Stimulated activated CD4-positive, alpha-beta T cell treated with anti-CD3 and anti-CD28 coated beads, Interleukin-1b, Interleukin-23, amount 100 ng/mL, for 48 hours (primary cell): ENCODE data around the gene COX8A.

ENCODE experiments used
- DNase-seq: peaks from one replicate; pipeline ENCODE4 v3.0.0-alpha.2; 2020

COX8A gene

GRCh38 chr11:64003807-64004589, 29.6 kb downstream of the COX8A start:
- DNase-seq: no peak

GRCh38 chr11:64004590-64004984, 30.2 kb downstream of the COX8A start:
- DNase-seq: no peak

GRCh38 chr11:64005691-64006090, 31.3 kb downstream of the COX8A start:
- DNase-seq: no peak

- DNase-seq: no peak
Observed at GRCh38 chr11:64006398-64006797, 32.0 kb downstream of the COX8A start.

GRCh38 chr11:64007160-64007628, 32.8 kb downstream of the COX8A start:
- DNase-seq: no peak

GRCh38 chr11:64007629-64008282, 33.3 kb downstream of the COX8A start:
- no peak for DNase-seq

- DNase-seq: no peak
Observed at GRCh38 chr11:64008283-64008913, 34.0 kb downstream of the COX8A start.

- DNase-seq: no peak
Observed at GRCh38 chr11:64008914-64009633, 34.7 kb downstream of the COX8A start.

- DNase-seq: no peak
Observed at GRCh38 chr11:64009710-64010109, 35.3 kb downstream of the COX8A start.

- no peak for DNase-seq
Observed at GRCh38 chr11:64010783-64011182, 36.4 kb downstream of the COX8A start.

GRCh38 chr11:64011371-64011770, 37.0 kb downstream of the COX8A start:
- no peak for DNase-seq

GRCh38 chr11:64013141-64013896, 38.9 kb downstream of the COX8A start:
- DNase-seq: no peak

- no peak for DNase-seq
Observed at GRCh38 chr11:64014356-64014755, 39.9 kb downstream of the COX8A start.

GRCh38 chr11:64015510-64015909, 41.1 kb downstream of the COX8A start:
- no peak for DNase-seq

- no peak for DNase-seq
Observed at GRCh38 chr11:64015935-64016845, 41.8 kb downstream of the COX8A start.

- DNase-seq: no peak
Observed at GRCh38 chr11:64017945-64018224, 43.5 kb downstream of the COX8A start.

- DNase-seq: no peak
Observed at GRCh38 chr11:64018310-64018709, 43.9 kb downstream of the COX8A start.

- no peak for DNase-seq
Observed at GRCh38 chr11:64019106-64020037, 45.0 kb downstream of the COX8A start.

- no peak for DNase-seq
Observed at GRCh38 chr11:64020976-64021756, 46.7 kb downstream of the COX8A start.

- DNase-seq: no peak
Observed at GRCh38 chr11:64021757-64022093, 47.3 kb downstream of the COX8A start.
